BE2C (cell line): ENCODE data around the gene TIMM23.
"Not testable (repeated sequence)": the region's sequence is repeated elsewhere in the genome, so short reads cannot be mapped to it uniquely, and the experiment has no call there.

ENCODE experiments used
- DNase-seq: peaks from one replicate; pipeline ENCODE4 v3.0.0-alpha.2; 2020
- H3K27me3 ChIP-seq: fragments of 250-450 bp; sonication (Bioruptor Pico); 2 replicates; pipeline ENCODE4 v1.5.1; 2020; ENCODE audit warnings: mild to moderate bottlenecking
- H3K36me3 ChIP-seq: fragments of 250-450 bp; sonication (Bioruptor Pico); 2 replicates; pipeline ENCODE4 v1.5.1; 2020; ENCODE audit warnings: mild to moderate bottlenecking
- H3K4me1 ChIP-seq: fragments of 250-450 bp; sonication (Bioruptor Pico); 2 replicates; pipeline ENCODE4 v1.5.1; 2020
- H3K4me3 ChIP-seq: 2 replicates; pipeline ENCODE4 v1.5.1; 2011; ENCODE audit warnings: low read depth, low read length
- H3K9me3 ChIP-seq: fragments of 250-450 bp; sonication (Bioruptor Pico); 2 replicates; pipeline ENCODE4 v1.5.1; 2020
- CTCF ChIP-seq: IDR thresholded peaks from 2 replicates; pipeline ENCODE4 v1.5.1; 2012; ENCODE audit warnings: mild to moderate bottlenecking, low read depth, low read length

The TIMM23 gene

DNA sequence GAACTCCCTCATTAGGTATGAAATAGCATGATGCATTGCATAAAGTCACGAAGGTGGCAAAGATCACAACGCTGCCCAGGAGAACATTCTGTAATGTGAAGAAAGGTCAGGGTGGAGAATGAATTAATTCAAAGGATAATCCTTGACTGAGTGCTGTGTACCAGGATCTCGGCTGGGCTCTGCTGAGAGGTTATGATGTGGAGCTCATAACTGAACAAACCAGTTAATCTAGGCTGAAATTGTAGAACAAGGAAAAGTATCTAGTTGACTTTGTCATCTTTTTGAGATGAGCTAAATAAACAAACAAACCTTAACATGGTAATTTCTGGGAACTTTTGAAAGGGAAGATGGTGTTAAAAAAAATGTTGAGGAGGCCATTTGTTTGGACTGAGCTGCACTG is 67.7 kb downstream of the TIMM23 start:
- DNase-seq, result no peak
- no peaks in the 10 kb centered on the region for H3K9me3 ChIP-seq

DNA sequence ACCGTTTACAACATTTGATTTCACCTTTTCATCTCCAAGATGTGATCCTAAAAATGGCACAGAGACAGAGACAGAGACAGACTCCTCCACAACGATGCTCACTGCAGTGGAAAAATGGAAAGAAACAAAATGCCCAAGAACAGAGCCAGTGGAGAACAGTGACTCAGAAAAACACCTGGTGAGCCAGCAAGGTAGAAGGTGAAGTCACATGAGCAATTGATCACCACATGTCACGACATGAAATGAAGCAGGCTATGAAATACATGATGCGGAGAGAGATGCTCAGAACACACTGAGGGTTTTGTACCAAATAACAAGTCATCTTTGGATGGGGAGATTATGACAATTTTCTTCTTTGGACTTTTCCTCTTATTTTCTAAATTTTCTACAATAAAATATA is 70.2 kb downstream of the TIMM23 start:
- Histone ChIP-seq H3K4me3 (no peak overlapping the region), H3K27me3 (no peaks in the 10 kb centered on the region; the same call in 1 of the 2 replicates), H3K4me1 (no peaks in the 10 kb centered on the region), H3K36me3 (no peaks in the 10 kb centered on the region), H3K9me3 (no peaks in the 10 kb centered on the region)
- no peak for DNase-seq
- no peak for TF ChIP-seq CTCF

More for the DNA sequence above, 67.7 kb downstream of the TIMM23 start:
- Histone ChIP-seq H3K36me3 (no peaks in the 10 kb centered on the region), H3K4me1 (no peaks in the 10 kb centered on the region), H3K4me3 (no peak overlapping the region), H3K27me3 (no peaks in the 10 kb centered on the region)
- no peak for TF ChIP-seq CTCF

DNA sequence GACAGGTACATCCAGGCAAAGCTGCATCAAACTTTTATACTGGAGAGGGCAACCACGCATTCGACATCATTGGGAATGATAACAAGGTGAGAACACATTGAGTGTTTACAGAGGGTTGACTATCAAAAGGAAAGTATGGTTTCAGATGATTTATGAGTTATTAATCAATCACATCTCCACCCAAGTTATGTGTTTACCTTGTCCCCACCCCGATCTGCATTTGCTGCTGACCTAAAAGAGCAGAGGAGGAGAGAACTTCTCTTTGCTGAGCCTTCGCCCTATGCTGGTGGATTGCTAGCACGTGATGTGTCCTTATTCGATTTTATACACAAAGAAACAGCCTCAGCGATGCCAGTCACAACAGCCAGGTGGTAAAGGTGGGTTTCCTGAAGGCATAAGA is 74.0 kb downstream of the TIMM23 start, which contains the start of gene MSMB:
Gene MSMB, minus strand, starts transcription at position 9 of the 400 bp plus-strand sequence. CDS start 32 bp downstream, outside the sequence.
- H3K27me3 ChIP-seq, result no peaks in the 10 kb centered on the region; the same call in 1 of the 2 replicates
- DNase-seq, result no peak

GRCh38 chr10:46048152-46048551 is 75.9 kb downstream of the TIMM23 start:
- Histone ChIP-seq H3K36me3 (no peaks in the 10 kb centered on the region), H3K4me3 (no peak overlapping the region), H3K4me1 (no peaks in the 10 kb centered on the region), H3K9me3 (no peaks in the 10 kb centered on the region), H3K27me3 (no peaks in the 10 kb centered on the region; the same call in 1 of the 2 replicates)
- no peak for TF ChIP-seq CTCF
- no peak for DNase-seq

More for the DNA sequence above, 74.0 kb downstream of the TIMM23 start, which contains the start of gene MSMB:
- Histone ChIP-seq H3K4me1 (no peaks in the 10 kb centered on the region), H3K9me3 (no peaks in the 10 kb centered on the region), H3K4me3 (no peak within 1 kb of the TSS), H3K36me3 (no peaks in the 10 kb centered on the region)
- no peak for TF ChIP-seq CTCF

DNA sequence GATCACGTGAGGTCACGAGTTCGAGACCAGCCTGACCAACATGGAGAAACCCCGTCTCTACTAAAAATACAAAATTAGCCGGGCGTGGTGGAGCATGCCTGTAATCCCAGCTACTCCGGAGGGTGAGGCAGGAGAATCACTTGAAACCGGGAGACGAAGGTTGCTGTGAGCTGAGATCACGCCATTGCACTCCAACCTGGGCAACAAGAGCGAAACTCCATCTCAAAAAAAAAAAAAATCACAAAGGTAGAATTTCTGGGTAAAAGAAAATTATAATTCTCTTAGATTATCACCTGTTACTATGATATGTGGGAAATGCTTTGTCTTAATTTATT is 77.2 kb downstream of the TIMM23 start:
- H3K4me1 ChIP-seq, H3K36me3 ChIP-seq, DNase-seq, H3K27me3 ChIP-seq, H3K4me3 ChIP-seq, H3K9me3 ChIP-seq: not testable (repeated sequence)

DNA sequence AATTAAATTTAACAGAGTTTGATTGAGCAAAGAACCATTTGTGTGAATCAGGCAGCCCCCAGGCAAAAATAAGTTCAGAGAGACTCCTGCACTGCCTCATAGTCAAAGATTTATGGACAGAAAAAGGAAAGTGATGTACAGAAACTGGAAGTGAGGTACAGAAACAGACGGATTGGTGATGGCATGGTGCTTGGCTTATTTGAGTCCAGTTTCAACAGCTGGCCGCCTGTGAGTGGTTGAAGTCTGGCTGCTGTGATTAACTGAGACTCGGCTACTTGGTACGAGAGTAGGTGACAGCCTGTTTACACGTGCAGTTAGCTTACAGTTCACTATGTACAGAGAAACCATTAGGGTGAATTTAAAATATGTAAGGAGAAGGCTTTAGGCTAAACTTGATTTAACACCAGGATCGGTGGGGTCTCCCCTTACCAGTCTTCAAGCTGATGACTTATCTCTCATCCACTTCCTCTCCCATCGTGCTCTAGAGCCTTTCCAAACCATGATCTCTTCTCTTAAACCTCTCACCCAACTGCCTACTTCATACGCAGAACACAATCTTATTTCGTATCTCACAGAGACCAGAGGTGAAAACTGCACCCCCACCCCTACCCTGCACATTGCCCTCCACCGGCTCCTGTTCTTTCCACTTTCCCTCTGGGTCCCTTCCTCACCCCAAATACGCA is 78.8 kb downstream of the TIMM23 start:
- DNase-seq, result no peak

More for the DNA sequence above, 78.8 kb downstream of the TIMM23 start:
- Histone ChIP-seq H3K27me3 (no peaks in the 10 kb centered on the region; the same call in 1 of the 2 replicates), H3K4me3 (no peak overlapping the region), H3K4me1 (no peaks in the 10 kb centered on the region), H3K36me3 (no peaks in the 10 kb centered on the region), H3K9me3 (no peaks in the 10 kb centered on the region)
- no peak for TF ChIP-seq CTCF
